CD4-positive, alpha-beta T cell treated with Interleukin-12 subunit alpha and Interleukin-12 subunit beta, for 1 hour (primary cell): ENCODE data around the gene CENPN.

Experiments used
- DNase-seq: peaks from one replicate; pipeline ENCODE4 v3.0.0-alpha.2; 2020

Gene CENPN

GRCh38 chr16:81035975-81036750 lies 29.1 kb downstream of the CENPN start:
- peak; percentile 60 for DNase-seq

- DNase-seq, result no peak
Measured at GRCh38 chr16:81036751-81037350, 29.8 kb downstream of the CENPN start.

GRCh38 chr16:81040131-81040530 lies 33.1 kb downstream of the CENPN start:
- no peak for DNase-seq

- DNase-seq, result no peak
Measured at GRCh38 chr16:81040842-81041241, 33.8 kb downstream of the CENPN start.

- DNase-seq, result no peak
Measured at GRCh38 chr16:81041696-81042095, 34.7 kb downstream of the CENPN start.

GRCh38 chr16:81042821-81043220 lies 35.8 kb downstream of the CENPN start:
- DNase-seq, result no peak

GRCh38 chr16:81053761-81054160 lies 46.7 kb downstream of the CENPN start:
- no peak for DNase-seq

GRCh38 chr16:81060576-81061306 lies 53.7 kb downstream of the CENPN start:
- no peak for DNase-seq

GRCh38 chr16:81061307-81061640 lies 54.3 kb downstream of the CENPN start:
- DNase-seq, result no peak

- no peak for DNase-seq
Measured at GRCh38 chr16:81061871-81062608, 55.0 kb downstream of the CENPN start.

GRCh38 chr16:81066681-81067080 lies 59.7 kb downstream of the CENPN start:
- no peak for DNase-seq

- DNase-seq, result no peak
Measured at GRCh38 chr16:81067166-81067565, 60.2 kb downstream of the CENPN start.

- no peak for DNase-seq
Measured at GRCh38 chr16:81069063-81069462, 62.0 kb downstream of the CENPN start.

GRCh38 chr16:81070979-81071378 lies 64.0 kb downstream of the CENPN start:
- no peak for DNase-seq

GRCh38 chr16:81071805-81072204 lies 64.8 kb downstream of the CENPN start:
- no peak for DNase-seq

- no peak for DNase-seq
Measured at GRCh38 chr16:81073560-81074330, 66.7 kb downstream of the CENPN start.

- peak; percentile 94 for DNase-seq
Measured at GRCh38 chr16:81076566-81077075, 69.6 kb downstream of the CENPN start.

- DNase-seq, result peak; percentile 95
Measured at GRCh38 chr16:81077076-81077940, 70.3 kb downstream of the CENPN start, which contains the start of gene C16orf46. Gene C16orf46 (minus strand): TSS chr16:81077238. CDS start chr16:81063955, 13,283 bp downstream.

GRCh38 chr16:81080233-81080632 lies 73.2 kb downstream of the CENPN start:
- DNase-seq, result no peak

GRCh38 chr16:81081014-81081413 lies 74.0 kb downstream of the CENPN start:
- DNase-seq, result no peak
